Right hindlimb (tissue), 1 donor: ENCODE data around the gene PAGE4.

Experiments
- DNase-seq: peaks from one replicate; pipeline ENCODE4 v3.0.0-alpha.2; 2018

PAGE4 gene

GRCh38 chrX:49829016-49829415, at the start of gene PAGE4:
Gene PAGE4, plus strand, starts transcription at chrX:49829303. Its CDS starts 1,126 bp downstream, at chrX:49830429.
- no peak for DNase-seq

- DNase-seq: no peak
These were observed 44.3 kb upstream of the PAGE4 start for GRCh38 chrX:49784747-49785280.

GRCh38 chrX:49792376-49792775, 36.7 kb upstream of the PAGE4 start:
- no peak for DNase-seq

GRCh38 chrX:49793686-49794085, 35.4 kb upstream of the PAGE4 start:
- DNase-seq: no peak

- no peak for DNase-seq
These were observed 29.3 kb upstream of the PAGE4 start for GRCh38 chrX:49799828-49800227.

- peak; percentile 15 for DNase-seq
These were observed 19.0 kb upstream of the PAGE4 start for GRCh38 chrX:49809891-49810632.

- no peak for DNase-seq
These were observed 16.9 kb upstream of the PAGE4 start for GRCh38 chrX:49812177-49812576.

- DNase-seq: no peak
These were observed 12.7 kb upstream of the PAGE4 start for GRCh38 chrX:49816435-49816834.

GRCh38 chrX:49838374-49838773, 9.3 kb downstream of the PAGE4 start:
- DNase-seq: no peak

- peak; percentile 57 for DNase-seq
These were observed 11.6 kb downstream of the PAGE4 start for GRCh38 chrX:49840679-49841078.

- no peak for DNase-seq
These were observed 13.5 kb downstream of the PAGE4 start for GRCh38 chrX:49842621-49843020.

- peak; percentile 23 for DNase-seq
These were observed 15.5 kb downstream of the PAGE4 start for GRCh38 chrX:49844611-49845010.

- DNase-seq: no peak
These were observed 16.7 kb downstream of the PAGE4 start for GRCh38 chrX:49845701-49846403.

GRCh38 chrX:49846522-49846921, 17.4 kb downstream of the PAGE4 start:
- DNase-seq: no peak

- DNase-seq: no peak
These were observed 19.2 kb downstream of the PAGE4 start for GRCh38 chrX:49848275-49848674.

GRCh38 chrX:49850028-49850427, 20.9 kb downstream of the PAGE4 start:
- no peak for DNase-seq

- DNase-seq: no peak
These were observed 24.6 kb downstream of the PAGE4 start for GRCh38 chrX:49853661-49854060.

- DNase-seq: no peak
These were observed 27.7 kb downstream of the PAGE4 start for GRCh38 chrX:49856819-49857218.

GRCh38 chrX:49858341-49858740, 29.2 kb downstream of the PAGE4 start:
- no peak for DNase-seq

- DNase-seq: no peak
These were observed 30.4 kb downstream of the PAGE4 start for GRCh38 chrX:49859491-49859890.

GRCh38 chrX:49860867-49861535, 31.9 kb downstream of the PAGE4 start:
- DNase-seq: no peak

- DNase-seq: no peak
These were observed 33.0 kb downstream of the PAGE4 start for GRCh38 chrX:49862093-49862492.

- no peak for DNase-seq
These were observed 39.6 kb downstream of the PAGE4 start for GRCh38 chrX:49868739-49869138.

GRCh38 chrX:49876750-49877149, 47.6 kb downstream of the PAGE4 start:
- no peak for DNase-seq
